OCI-LY1 (cell line): ENCODE results near the gene ARHGAP35.

Source experiments
- H2AFZ ChIP-seq: fragments of 200-600 bp; sonication (generic), shearing (Covaris generic); 2 replicates; pipeline ENCODE4 v1.6.0; 2014; ENCODE audit warnings: antibody characterized with exemption, mild to moderate bottlenecking, low read length
- H3F3A ChIP-seq: fragments of 200-600 bp; sonication (generic), shearing (Covaris generic); 2 replicates; pipeline ENCODE4 v1.6.0; 2014; ENCODE audit warnings: mild to moderate bottlenecking, antibody characterized with exemption, low read length, moderate library complexity; ENCODE audit not compliant: insufficient read depth
- H3K27ac ChIP-seq: fragments of 200-600 bp; sonication (generic); 2 replicates; pipeline ENCODE4 v1.5.1; 2014; ENCODE audit warnings: low read length, mixed run types, mild to moderate bottlenecking, low read depth; ENCODE audit not compliant: poor library complexity, severe bottlenecking
- H3K27me3 ChIP-seq: fragments of 200-600 bp; sonication (generic); 2 replicates; pipeline ENCODE4 v1.6.0; 2014; ENCODE audit warnings: antibody characterized with exemption, mild to moderate bottlenecking, low read length, moderate library complexity; ENCODE audit not compliant: insufficient read depth
- H3K36me3 ChIP-seq: fragments of 200-600 bp; sonication (generic); 2 replicates; pipeline ENCODE4 v1.6.1; 2014; ENCODE audit warnings: mild to moderate bottlenecking, antibody characterized with exemption, low read length, moderate library complexity, mixed read lengths; ENCODE audit not compliant: insufficient read depth
- H3K4me1 ChIP-seq: fragments of 200-600 bp; sonication (generic); 2 replicates; pipeline ENCODE4 v1.5.1; 2014; ENCODE audit warnings: mild to moderate bottlenecking, low read length, moderate library complexity; ENCODE audit not compliant: insufficient read depth, severe bottlenecking
- H3K4me2 ChIP-seq: fragments of 200-600 bp; sonication (generic), shearing (Covaris generic); 2 replicates; pipeline ENCODE4 v1.6.1; 2014; ENCODE audit warnings: low read length
- H3K4me3 ChIP-seq: fragments of 200-600 bp; sonication (generic); 2 replicates; pipeline ENCODE4 v1.5.1; 2014; ENCODE audit warnings: low read length, low read depth, mild to moderate bottlenecking, mixed read lengths; ENCODE audit not compliant: poor library complexity, severe bottlenecking
- H3K79me2 ChIP-seq: fragments of 200-600 bp; shearing (Covaris generic); 2 replicates; pipeline ENCODE4 v1.6.1; 2016; ENCODE audit warnings: mixed run types, low read length, mixed read lengths; ENCODE audit not compliant: insufficient read depth
- H3K9ac ChIP-seq: fragments of 200-600 bp; sonication (generic), shearing (Covaris generic); 2 replicates; pipeline ENCODE4 v1.6.1; 2014; ENCODE audit warnings: mild to moderate bottlenecking, low read length, mixed read lengths
- H3K9me2 ChIP-seq: fragments of 200-600 bp; sonication (generic), shearing (Covaris generic); 2 replicates; pipeline ENCODE4 v1.6.1; 2014; ENCODE audit warnings: low read depth, mild to moderate bottlenecking, low read length, mixed read lengths
- H3K9me3 ChIP-seq: fragments of 200-600 bp; shearing (Covaris generic); 2 replicates; pipeline ENCODE4 v1.6.1; 2014; ENCODE audit warnings: low read length, mixed read lengths
- H4K20me1 ChIP-seq: fragments of 200-600 bp; sonication (generic), shearing (Covaris generic); 2 replicates; pipeline ENCODE4 v1.6.0; 2016; ENCODE audit warnings: mild to moderate bottlenecking, low read length; ENCODE audit not compliant: insufficient read depth
- EZH2 ChIP-seq: fragments of 200-600 bp; sonication (generic), shearing (Covaris generic); IDR thresholded peaks from 2 replicates; pipeline ENCODE4 v1.8.0; 2017; ENCODE audit warnings: borderline replicate concordance, mixed run types, mild to moderate bottlenecking, antibody characterized with exemption, low read length, moderate library complexity, mixed read lengths
- TF ChIP-seq, protein P1 (sequence below): fragments of 200-600 bp; sonication (generic), shearing (Covaris generic); IDR thresholded peaks from 2 replicates; pipeline ENCODE4 v1.5.1; 2017; ENCODE audit warnings: mild to moderate bottlenecking, antibody characterized with exemption, low read length, moderate library complexity, mixed read lengths

The ARHGAP35 gene

DNA sequence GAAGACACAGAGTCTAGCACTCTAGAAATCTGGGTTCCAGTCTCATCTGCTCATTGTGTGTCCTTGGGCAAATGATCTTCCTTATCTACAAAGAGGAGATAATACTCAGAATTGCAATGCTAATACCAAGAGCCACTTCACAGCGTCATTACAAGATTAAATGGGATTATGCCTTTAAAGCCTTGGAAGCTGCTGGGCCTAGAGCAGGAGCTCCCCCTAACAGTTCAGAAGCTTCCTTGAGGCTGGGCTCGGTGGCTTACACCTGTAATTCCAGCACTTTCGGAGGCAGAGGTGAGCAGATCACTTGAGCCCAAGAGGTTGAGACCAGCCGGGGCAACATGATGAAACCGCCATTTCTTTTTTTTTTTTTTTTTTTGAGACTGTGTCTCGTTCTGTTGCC lies 37.7 kb upstream of the ARHGAP35 start:
- Histone ChIP-seq H3K27me3 (no peaks in the 10 kb centered on the region), H3K79me2 (no peaks in the 10 kb centered on the region), H3K36me3 (no peaks in the 10 kb centered on the region; the same call in 1 of the 2 replicates), H3K9me3 (no peaks in the 10 kb centered on the region), H3K27ac (no peak overlapping the region), H4K20me1 (no peaks in the 10 kb centered on the region), H3K9ac (no peak overlapping the region), H3K9me2 (no peaks in the 10 kb centered on the region), H3K4me1 (peaks cover 22% of the 10 kb centered on the region), H3K4me3 (no peak overlapping the region), H3F3A (no peaks in the 10 kb centered on the region), H3K4me2 (no peak overlapping the region), H2AFZ (no peak overlapping the region)
- TF ChIP-seq EZH2, result no peak
- TF ChIP-seq, protein P1, sequence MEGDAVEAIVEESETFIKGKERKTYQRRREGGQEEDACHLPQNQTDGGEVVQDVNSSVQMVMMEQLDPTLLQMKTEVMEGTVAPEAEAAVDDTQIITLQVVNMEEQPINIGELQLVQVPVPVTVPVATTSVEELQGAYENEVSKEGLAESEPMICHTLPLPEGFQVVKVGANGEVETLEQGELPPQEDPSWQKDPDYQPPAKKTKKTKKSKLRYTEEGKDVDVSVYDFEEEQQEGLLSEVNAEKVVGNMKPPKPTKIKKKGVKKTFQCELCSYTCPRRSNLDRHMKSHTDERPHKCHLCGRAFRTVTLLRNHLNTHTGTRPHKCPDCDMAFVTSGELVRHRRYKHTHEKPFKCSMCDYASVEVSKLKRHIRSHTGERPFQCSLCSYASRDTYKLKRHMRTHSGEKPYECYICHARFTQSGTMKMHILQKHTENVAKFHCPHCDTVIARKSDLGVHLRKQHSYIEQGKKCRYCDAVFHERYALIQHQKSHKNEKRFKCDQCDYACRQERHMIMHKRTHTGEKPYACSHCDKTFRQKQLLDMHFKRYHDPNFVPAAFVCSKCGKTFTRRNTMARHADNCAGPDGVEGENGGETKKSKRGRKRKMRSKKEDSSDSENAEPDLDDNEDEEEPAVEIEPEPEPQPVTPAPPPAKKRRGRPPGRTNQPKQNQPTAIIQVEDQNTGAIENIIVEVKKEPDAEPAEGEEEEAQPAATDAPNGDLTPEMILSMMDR, result no peak

DNA sequence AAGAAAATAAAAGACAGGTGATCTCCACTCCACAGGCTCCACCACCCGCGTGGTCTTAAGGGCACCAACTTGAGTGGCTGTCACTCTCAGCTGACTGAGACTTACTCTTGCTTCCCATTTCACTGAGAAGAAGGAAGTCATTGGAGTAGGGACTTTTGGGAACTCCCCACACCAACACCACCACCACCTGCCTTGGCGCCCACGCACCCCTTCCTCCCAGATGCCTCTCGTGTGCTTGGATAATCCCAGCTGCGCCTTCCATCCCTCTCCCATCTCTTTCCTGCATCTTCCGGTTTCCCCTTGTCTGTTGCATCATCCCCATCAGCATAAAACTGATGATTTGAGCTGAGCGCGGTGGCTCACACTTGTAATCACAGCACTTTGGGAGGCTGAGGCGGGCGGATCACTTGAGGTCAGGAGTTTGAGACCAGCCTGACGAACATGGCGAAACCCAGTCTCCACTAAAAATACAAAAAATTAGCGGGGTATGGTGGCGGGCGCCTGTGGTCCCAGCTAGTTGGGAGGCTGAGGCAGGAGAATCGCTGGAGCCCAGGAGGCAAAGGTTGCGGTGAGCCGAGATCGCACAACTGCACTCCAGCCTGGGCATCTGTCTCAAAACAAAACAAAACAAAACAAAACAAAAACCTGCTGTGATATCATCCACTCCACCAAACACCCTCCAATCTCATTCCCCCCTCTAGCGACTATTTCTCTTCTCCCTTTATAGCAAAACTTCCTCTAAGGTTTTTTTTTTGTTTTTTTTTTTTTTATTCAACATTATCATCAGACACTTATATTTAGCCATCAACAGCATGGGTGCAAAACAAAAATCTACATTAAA lies 35.7 kb upstream of the ARHGAP35 start:
- Histone ChIP-seq H3K36me3 (no peaks in the 10 kb centered on the region), H3K27ac (no peak overlapping the region), H3K27me3 (no peaks in the 10 kb centered on the region), H4K20me1 (no peaks in the 10 kb centered on the region), H3K9me2 (no peaks in the 10 kb centered on the region), H3K9me3 (no peaks in the 10 kb centered on the region), H3K4me1 (peaks cover 27% of the 10 kb centered on the region), H3K9ac (no peak overlapping the region), H3K79me2 (no peaks in the 10 kb centered on the region), H3K4me2 (no peak overlapping the region), H3F3A (no peaks in the 10 kb centered on the region), H2AFZ (no peak overlapping the region), H3K4me3 (no peak overlapping the region)
- TF ChIP-seq, protein P1, result no peak
- no peak for TF ChIP-seq EZH2

DNA sequence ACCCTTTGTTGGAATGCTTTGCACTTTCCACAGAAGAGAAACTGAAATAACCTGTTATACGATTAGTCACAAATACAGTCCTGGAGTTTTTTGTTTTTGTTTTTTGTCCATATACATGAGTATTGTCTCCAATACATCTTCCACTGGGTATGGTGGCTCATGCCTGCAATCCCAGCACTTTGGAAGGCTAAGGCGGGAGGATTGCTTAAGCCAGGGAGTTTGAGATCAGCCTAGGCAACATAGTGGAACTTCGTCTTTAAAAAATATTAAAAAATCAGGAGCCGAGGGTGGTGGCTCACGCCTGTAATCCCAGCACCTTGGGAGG lies 35.1 kb upstream of the ARHGAP35 start:
- Histone ChIP-seq H3K79me2 (no peaks in the 10 kb centered on the region), H3K9me2 (no peaks in the 10 kb centered on the region), H3K4me3 (no peak overlapping the region), H3K9ac (no peak overlapping the region), H3K4me2 (no peak overlapping the region), H2AFZ (no peak overlapping the region), H3F3A (no peaks in the 10 kb centered on the region), H4K20me1 (no peaks in the 10 kb centered on the region), H3K27ac (no peak overlapping the region), H3K4me1 (peaks cover 27% of the 10 kb centered on the region), H3K9me3 (no peaks in the 10 kb centered on the region), H3K27me3 (no peaks in the 10 kb centered on the region), H3K36me3 (no peaks in the 10 kb centered on the region)
- TF ChIP-seq, protein P1, result no peak
- no peak for TF ChIP-seq EZH2
